ENCODE data around the gene WIZ.

The WIZ gene

DNA sequence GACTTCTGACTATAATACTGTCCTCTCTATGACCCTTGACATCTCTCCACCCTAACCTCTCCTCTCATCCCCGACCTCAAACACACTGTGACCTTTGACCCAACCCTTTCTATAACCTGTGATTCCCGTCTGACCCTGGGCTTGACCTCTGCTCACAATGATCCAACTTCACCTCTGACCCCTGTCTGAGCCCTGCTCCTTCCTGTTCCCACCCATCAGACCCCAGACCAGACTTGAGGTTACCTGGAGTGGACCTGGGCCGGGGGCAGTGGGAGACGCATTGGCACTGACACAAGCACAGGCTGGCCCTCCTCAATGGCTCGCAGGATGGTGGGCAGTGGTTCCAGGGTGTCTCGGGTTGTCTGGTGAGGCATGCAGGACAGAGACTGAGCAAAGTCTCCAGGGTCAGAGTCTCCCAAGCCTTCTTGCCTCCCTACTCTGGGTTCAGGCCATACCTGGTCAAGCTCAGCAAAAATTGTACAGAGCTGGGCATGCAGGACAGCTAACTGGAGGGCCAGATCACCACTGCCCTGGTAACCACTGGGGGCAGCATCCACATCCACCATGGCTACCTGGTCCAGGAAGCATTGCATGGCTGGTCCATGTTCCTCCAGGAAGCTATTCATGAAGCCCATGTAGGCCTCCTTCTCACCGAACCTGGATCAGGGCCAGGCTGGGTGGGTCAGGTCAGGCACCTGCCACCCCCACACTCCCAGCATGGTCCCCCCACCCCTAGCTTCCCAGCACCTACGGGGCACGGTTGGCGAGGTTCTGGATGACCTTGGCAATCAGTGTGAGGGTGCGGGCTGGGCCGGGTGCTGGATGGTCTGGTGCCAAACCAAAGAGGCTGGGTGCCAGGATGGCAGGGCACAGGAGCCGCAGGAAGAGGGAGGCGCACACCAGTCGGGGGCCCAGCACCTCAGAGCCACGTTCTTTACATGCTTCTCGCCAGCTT lies 4.4 kb upstream of the WIZ start:
- no peak for DNase-seq (ENCODE audit: low read depth)
- no peak overlapping the region for H3K4me3 ChIP-seq (ENCODE audit: low read length)
- TF ChIP-seq, protein P1, sequence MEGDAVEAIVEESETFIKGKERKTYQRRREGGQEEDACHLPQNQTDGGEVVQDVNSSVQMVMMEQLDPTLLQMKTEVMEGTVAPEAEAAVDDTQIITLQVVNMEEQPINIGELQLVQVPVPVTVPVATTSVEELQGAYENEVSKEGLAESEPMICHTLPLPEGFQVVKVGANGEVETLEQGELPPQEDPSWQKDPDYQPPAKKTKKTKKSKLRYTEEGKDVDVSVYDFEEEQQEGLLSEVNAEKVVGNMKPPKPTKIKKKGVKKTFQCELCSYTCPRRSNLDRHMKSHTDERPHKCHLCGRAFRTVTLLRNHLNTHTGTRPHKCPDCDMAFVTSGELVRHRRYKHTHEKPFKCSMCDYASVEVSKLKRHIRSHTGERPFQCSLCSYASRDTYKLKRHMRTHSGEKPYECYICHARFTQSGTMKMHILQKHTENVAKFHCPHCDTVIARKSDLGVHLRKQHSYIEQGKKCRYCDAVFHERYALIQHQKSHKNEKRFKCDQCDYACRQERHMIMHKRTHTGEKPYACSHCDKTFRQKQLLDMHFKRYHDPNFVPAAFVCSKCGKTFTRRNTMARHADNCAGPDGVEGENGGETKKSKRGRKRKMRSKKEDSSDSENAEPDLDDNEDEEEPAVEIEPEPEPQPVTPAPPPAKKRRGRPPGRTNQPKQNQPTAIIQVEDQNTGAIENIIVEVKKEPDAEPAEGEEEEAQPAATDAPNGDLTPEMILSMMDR (conservative IDR thresholded peaks at IDR 0.05; ENCODE audit: low read length), result peak; percentile 26

DNA sequence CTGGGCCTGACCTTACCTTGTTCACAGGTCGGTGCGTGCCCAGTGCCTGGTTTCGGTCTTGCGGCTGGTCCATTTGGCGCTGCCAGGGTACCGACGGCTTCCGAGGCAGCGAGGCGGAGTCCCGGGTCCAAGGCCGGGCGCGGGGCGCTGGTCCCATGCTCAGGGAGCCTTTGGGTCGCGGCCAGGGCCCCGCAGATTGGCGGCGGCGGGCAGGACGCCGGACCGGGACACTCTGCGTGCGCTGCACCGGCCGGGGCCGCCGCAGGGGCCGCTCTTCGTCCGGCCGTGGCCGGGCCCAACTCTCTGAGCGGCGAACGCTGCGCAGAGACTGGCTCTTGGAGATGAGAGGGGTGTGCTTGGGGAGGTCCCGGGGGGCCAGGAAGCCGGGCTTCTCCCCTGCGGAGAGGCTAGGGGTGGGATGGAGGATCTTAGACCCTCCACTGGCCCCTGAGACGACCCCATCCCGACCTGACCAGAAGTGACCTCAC lies 3.4 kb upstream of the WIZ start:
- peak overlapping the region; percentile 58 for H3K4me3 ChIP-seq (ENCODE audit: low read length)
- DNase-seq (ENCODE audit: low read depth), result no peak
- TF ChIP-seq, protein P1 (conservative IDR thresholded peaks at IDR 0.05; ENCODE audit: low read length), result peak; percentile 13

DNA sequence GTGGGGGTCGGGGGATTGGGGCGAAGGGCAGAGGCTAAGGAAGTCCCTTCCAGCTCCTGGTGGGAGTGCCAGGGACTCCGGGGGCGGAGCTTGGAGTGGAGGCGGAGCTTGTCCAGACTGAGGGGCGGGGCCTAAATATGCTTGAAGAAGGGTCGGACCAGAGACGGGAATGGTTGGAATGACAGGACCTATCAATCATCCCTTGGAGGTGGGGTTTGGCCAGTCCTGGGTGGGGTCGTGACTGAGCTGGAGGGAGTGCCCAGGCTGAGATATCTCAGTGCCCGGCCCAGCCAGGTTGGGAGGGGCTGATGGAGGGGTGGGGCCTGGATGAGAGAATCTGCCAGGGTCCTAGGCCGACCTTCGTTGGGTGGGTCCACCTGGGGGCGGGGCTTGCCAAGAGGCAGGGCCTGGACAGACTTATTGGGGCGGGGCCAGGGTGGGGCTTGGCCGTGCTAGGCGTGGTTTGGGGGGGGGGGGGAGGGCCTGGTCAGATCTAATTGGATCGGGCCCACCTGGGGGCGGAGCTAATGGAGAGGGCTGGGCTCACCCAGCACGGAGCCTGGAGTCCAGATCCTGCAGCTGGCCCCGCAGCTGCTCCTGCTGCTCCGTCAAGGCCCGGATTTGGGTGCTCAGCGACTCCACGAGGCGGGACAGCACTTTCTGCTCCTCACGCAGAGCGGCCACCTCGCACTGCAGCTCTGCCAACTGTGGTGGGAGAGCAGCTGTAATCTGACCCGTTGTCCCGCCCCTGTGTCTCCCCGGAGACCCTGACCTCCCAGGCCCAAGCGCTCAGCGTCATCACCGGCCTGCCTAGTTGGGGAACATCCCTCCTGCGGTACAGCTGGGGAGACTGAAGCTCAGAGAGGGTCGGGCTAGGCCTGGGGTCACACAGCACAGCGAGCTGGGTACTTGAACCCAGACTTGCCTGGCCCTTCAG lies 2.6 kb upstream of the WIZ start:
- H3K4me3 ChIP-seq (ENCODE audit: low read length), result peak overlapping the region; percentile 58
- TF ChIP-seq, protein P1 (conservative IDR thresholded peaks at IDR 0.05; ENCODE audit: low read length), result no peak
- peak; percentile 79 for DNase-seq (ENCODE audit: low read depth)

DNA sequence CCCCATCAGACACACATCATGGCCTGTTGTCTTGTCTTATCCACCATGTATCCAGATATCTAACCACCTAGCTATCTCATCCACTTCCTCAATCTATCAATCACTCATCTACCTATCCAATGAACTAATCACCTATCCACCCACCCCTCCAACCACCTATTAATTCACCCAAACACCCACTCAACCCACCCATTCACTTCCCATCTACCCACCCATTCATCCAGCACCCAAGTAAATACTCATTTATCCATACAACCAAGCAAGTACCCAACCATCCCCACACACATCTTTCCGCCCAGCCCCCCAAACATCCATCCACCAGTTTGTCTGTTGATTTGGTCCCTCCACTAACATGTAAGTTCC lies 753 bp upstream of the WIZ start:
- TF ChIP-seq, protein P1 (conservative IDR thresholded peaks at IDR 0.05; ENCODE audit: low read length), result no peak
- DNase-seq (ENCODE audit: low read depth), result no peak
- H3K4me3 ChIP-seq (ENCODE audit: low read length), result no peak overlapping the region

DNA sequence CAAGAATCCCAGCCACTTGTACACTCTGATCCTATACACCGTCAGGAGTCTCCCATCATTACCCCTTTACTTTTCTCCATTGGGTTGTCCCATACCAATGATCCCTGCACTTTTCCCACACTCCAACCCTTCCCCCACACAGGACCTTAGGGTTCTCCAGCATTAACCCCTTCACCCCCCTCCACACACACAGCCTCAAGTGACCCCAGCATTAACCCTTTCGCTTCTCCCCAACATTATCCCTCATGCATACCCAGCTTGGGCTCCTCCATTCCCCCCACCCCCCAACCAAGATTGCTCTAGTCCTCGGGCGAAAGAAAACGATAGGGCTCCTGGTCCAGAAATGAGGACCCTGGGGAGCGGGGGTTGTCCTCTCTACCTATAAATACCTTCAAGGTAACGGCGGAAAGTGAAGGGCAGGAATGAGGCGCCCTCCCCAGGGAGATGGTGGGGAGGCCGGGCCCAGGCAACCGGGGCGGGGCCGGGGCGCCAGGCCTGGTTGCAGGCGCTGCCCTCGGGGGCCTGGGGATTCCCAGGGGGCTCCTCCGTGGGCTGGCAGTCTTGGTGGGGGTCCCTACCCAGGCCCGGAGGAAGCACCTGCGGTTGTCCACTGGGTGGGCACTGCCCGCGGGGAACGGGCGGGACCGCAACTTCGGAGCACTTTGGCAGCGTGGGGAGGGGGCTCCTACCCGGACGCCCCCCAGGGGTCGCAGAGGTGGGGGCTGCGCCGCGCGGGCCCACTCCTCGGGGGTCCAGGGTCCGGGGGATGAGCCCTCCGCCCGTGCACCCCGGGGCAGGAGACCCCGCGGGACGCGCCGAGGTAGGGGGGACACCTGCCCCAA lies 757 bp downstream of the WIZ start:
- H3K4me3 ChIP-seq (ENCODE audit: low read length), result peak overlapping the region; percentile 71
- DNase-seq (ENCODE audit: low read depth), result no peak
- TF ChIP-seq, protein P1 (conservative IDR thresholded peaks at IDR 0.05; ENCODE audit: low read length), result no peak

DNA sequence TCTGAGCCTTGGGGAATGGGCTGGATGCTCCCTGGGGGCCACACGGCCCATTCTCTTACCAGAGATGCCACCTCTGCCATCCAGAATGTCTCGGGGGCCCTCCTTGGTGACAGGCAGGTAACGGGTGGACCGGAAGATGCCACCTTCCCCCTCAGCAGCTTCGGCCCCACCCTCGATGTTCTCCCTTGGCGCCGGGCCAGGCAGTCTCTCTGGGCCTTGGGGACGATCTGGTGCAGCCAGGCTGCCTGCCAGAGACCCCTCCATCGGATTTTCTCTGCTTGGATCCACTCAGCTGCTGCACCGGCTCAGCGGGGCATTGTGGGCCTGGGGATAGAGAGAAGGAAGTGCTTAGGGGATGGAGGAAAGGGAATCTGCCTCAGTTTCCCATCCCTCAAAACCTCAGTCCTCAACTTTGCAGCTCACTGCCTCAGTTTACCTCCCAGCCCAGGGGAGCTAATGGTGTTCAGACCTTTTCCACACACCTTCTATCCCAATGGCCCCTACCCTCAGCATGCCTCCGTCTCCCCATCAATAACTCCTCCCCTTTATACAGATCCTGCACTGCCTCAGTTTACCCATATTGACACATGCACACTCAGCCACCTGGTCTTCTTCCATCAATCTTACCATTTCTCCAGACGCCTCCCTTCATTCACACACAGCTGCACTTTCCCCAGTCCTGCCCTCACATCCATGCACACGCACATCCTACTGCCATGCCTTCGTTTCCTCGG lies 1.5 kb downstream of the WIZ start:
- peak; percentile 16 for DNase-seq (ENCODE audit: low read depth)
- peak overlapping the region; percentile 71; the same call in 1 of the 2 replicates for H3K4me3 ChIP-seq (ENCODE audit: low read length)
- TF ChIP-seq, protein P1 (conservative IDR thresholded peaks at IDR 0.05; ENCODE audit: low read length), result no peak
